HepG2 (cell line): Measurements from ENCODE around the gene PARM1. TPM values are rescaled to one million over a fixed set of nuclear protein-coding genes. Genes with fewer than 3 reads are reported as not detected.

ENCODE experiments used
- ATAC-seq: fragments of 200-7000 bp; cut with Tn5 transposase; 3 replicates; pipeline ENCODE4 v1.9.1; 2020; ENCODE audit warnings: mild to moderate bottlenecking, moderate library complexity
- BruUV-seq: library from RNA; stranded (reverse); fragments of 400-500 nt; replicated peaks from 2 replicates; lab custom pipeline; 2021; lab: Mats Ljungman, UMichigan
- CTCF ChIA-PET: fragments of 300-600 bp; formaldehyde crosslinking; extraction: SDS; loops from one replicate; lab custom pipeline; 2021; ENCODE audit warnings: low total read pairs, inconsistent platforms, low intra/inter-chr PET ratio; lab: Yijun Ruan, JAX
- POLR2A ChIA-PET: fragments of 350-600 bp; sonication (Branson Sonifier 250); formaldehyde crosslinking; loops from one replicate; lab custom pipeline; 2020; ENCODE audit warnings: antibody characterized with exemption, inconsistent platforms; lab: Yijun Ruan, JAX
- DNase-seq: peaks from one replicate; pipeline ENCODE4 v3.0.0-alpha.2; 2015; ENCODE audit warnings: low spot score
- FAIRE-seq: peaks from 3 replicates; lab custom pipeline; 2011; peaks lifted over from hg19 to GRCh38; lab: Jason Lieb, UNC
- H2AFZ ChIP-seq: one replicate; pipeline ENCODE4 v1.6.1; 2011; ENCODE audit warnings: low read length, inconsistent platforms
- H3K27ac ChIP-seq: fragments of 300-600 bp; 3 replicates; pipeline ENCODE4 v1.8.0; 2011; ENCODE audit warnings: mixed run types, mild to moderate bottlenecking, mixed read lengths, low read length, inconsistent platforms; ENCODE audit not compliant: insufficient read depth; ENCODE audit errors: extremely low read length
- H3K27me3 ChIP-seq, 2 experiments: fragments of 200-600 bp in 1 of 2; 2 replicates in 1 of 2; 3 replicates in 1 of 2; pipeline versions ENCODE4 v1.6.0 to v1.8.0; 2011; ENCODE audit warnings: low read length in 2 of 2, mild to moderate bottlenecking in 2 of 2, moderate library complexity in 2 of 2, inconsistent platforms in 1 of 2; ENCODE audit not compliant: insufficient read depth in 2 of 2, control insufficient read depth in 1 of 2
- H3K36me3 ChIP-seq, 2 experiments: fragments of 200-600 bp in 1 of 2; replicated peaks in 1 of 2; 2 replicates in 1 of 2; 3 replicates in 1 of 2; pipeline versions ENCODE4 v1.5.1 to v1.8.0; 2011; ENCODE audit warnings: low read length in 2 of 2, inconsistent platforms in 1 of 2; ENCODE audit not compliant: insufficient read depth in 2 of 2, control insufficient read depth in 1 of 2
- H3K4me1 ChIP-seq: 2 replicates; pipeline ENCODE4 v1.5.1; 2012; ENCODE audit warnings: low read length, inconsistent platforms; ENCODE audit not compliant: insufficient read depth
- H3K4me2 ChIP-seq: 2 replicates; pipeline ENCODE4 v1.6.0; 2011; ENCODE audit warnings: low read depth, low read length, inconsistent platforms
- H3K4me3 ChIP-seq, 3 experiments: fragments of 200-600 bp in 1 of 3; sonication (generic), shearing (Covaris generic) in 1 of 3; replicated peaks in 1 of 3; 2 replicates each; pipeline ENCODE4 v1.5.1; 2011 to 2016; ENCODE audit warnings: low read length in 3 of 3, inconsistent platforms in 2 of 3, low read depth in 2 of 3, mild to moderate bottlenecking in 2 of 3, control low read depth in 1 of 3, mixed read lengths in 1 of 3; ENCODE audit not compliant: insufficient read depth in 1 of 3
- H3K79me2 ChIP-seq: one replicate; pipeline ENCODE4 v1.6.1; 2011; ENCODE audit warnings: low read length, inconsistent platforms; ENCODE audit not compliant: insufficient read depth
- H3K9ac ChIP-seq: 2 replicates; pipeline ENCODE4 v1.6.0; 2011; ENCODE audit warnings: mild to moderate bottlenecking, low read depth, low read length, inconsistent platforms; ENCODE audit not compliant: insufficient read depth
- H3K9me3 ChIP-seq: 2 replicates; pipeline ENCODE4 v1.5.1; 2012; ENCODE audit warnings: mild to moderate bottlenecking, low read length
- H4K20me1 ChIP-seq: 2 replicates; pipeline ENCODE4 v1.6.0; 2011; ENCODE audit warnings: inconsistent platforms, mild to moderate bottlenecking, low read length, moderate library complexity; ENCODE audit not compliant: insufficient read depth
- HNRNPK ChIP-seq: fragments of 200-400 bp; formaldehyde crosslinking; IDR thresholded peaks from 2 replicates; pipeline ENCODE4 v1.6.1; 2018; ENCODE audit warnings: low read length, low read depth, moderate library complexity, mild to moderate bottlenecking; ENCODE audit not compliant: poor library complexity, severe bottlenecking
- KLF12 ChIP-seq: sonication (generic); formaldehyde crosslinking; IDR thresholded peaks from 2 replicates; pipeline ENCODE4 v1.4.0; 2020; ENCODE audit warnings: missing genetic modification reagents, borderline replicate concordance
- KLF16 ChIP-seq, 2 experiments: sonication (generic) in 1 of 2; formaldehyde crosslinking in 1 of 2; IDR thresholded peaks; 2 replicates each; pipeline versions ENCODE4 v1.6.1 to v1.8.0; 2016 to 2023; ENCODE audit warnings: missing genetic modification reagents in 2 of 2, missing compliant biosample characterization in 1 of 2
- MAZ ChIP-seq, 2 experiments: sonication (generic) in 1 of 2; formaldehyde crosslinking in 1 of 2; IDR thresholded peaks; 2 replicates each; pipeline versions ENCODE4 v1.5.0 to v1.6.1; 2012 to 2020; ENCODE audit warnings: low read depth in 2 of 2, mild to moderate bottlenecking in 2 of 2, borderline replicate concordance in 1 of 2, improper control_type of control experiment in 1 of 2, low read length in 1 of 2, missing genetic modification reagents in 1 of 2, moderate library complexity in 1 of 2
- ONECUT2 ChIP-seq: sonication (generic); formaldehyde crosslinking; IDR thresholded peaks from 2 replicates; pipeline ENCODE4 v1.4.0; 2020; ENCODE audit warnings: missing genetic modification reagents
- POLR2AphosphoS2 ChIP-seq: IDR thresholded peaks from 2 replicates; pipeline ENCODE4 v1.6.1; 2011; ENCODE audit warnings: low read depth, low read length, improper control_type of control experiment
- REPIN1 ChIP-seq: sonication (generic); formaldehyde crosslinking; IDR thresholded peaks from 2 replicates; pipeline ENCODE4 v1.8.0; 2022; ENCODE audit warnings: missing genetic modification reagents, low read depth, mild to moderate bottlenecking, borderline replicate concordance
- SP1 ChIP-seq, 2 experiments: fragments of 450-650 bp in 1 of 2; sonication (generic) in 1 of 2; formaldehyde crosslinking in 1 of 2; IDR thresholded peaks; 2 replicates each; pipeline versions ENCODE4 v1.4.0 to v1.6.1; 2016 to 2020; ENCODE audit warnings: missing genetic modification reagents in 1 of 2
- YEATS4 ChIP-seq: sonication (generic); formaldehyde crosslinking; IDR thresholded peaks from 2 replicates; pipeline ENCODE4 v1.4.0; 2020; ENCODE audit warnings: missing genetic modification reagents, borderline replicate concordance
- ZFP82 ChIP-seq: sonication (generic); formaldehyde crosslinking; IDR thresholded peaks from 2 replicates; pipeline ENCODE4 v1.5.1; 2020; ENCODE audit warnings: mild to moderate bottlenecking, missing genetic modification reagents, borderline replicate concordance
- ZMYM3 ChIP-seq: sonication (generic); formaldehyde crosslinking; IDR thresholded peaks from 2 replicates; pipeline ENCODE4 v1.5.1; 2020; ENCODE audit warnings: mild to moderate bottlenecking, missing genetic modification reagents
- ZNF263 ChIP-seq: sonication (generic); formaldehyde crosslinking; IDR thresholded peaks from 2 replicates; pipeline ENCODE4 v1.4.0; 2020; ENCODE audit warnings: missing genetic modification reagents
- ZNF264 ChIP-seq: sonication (generic); formaldehyde crosslinking; IDR thresholded peaks from 2 replicates; pipeline ENCODE4 v1.4.0; 2020; ENCODE audit warnings: missing genetic modification reagents
- ZNF484 ChIP-seq: sonication (generic); formaldehyde crosslinking; IDR thresholded peaks from 2 replicates; pipeline ENCODE4 v1.5.1; 2020; ENCODE audit warnings: mild to moderate bottlenecking, low read depth, missing genetic modification reagents, borderline replicate concordance
- ZNF615 ChIP-seq: sonication (generic); formaldehyde crosslinking; IDR thresholded peaks from 2 replicates; pipeline ENCODE4 v1.5.0; 2020; ENCODE audit warnings: mild to moderate bottlenecking, missing genetic modification reagents, borderline replicate concordance
- WGBS: methylation state at CpG from one replicate; pipeline ENCODE4 v1.1.6; 2017; ENCODE audit warnings: low lambda C conversion rate; 5-methylcytosine and 5-hydroxymethylcytosine counted together
- in situ Hi-C: cut with HindIII; loops from 2 replicates; pipeline ENCODE4 v1.10.0; 2017; ENCODE audit warnings: low pct_unique_long_range_greater_than_20kb; ENCODE audit not compliant: extremely low pct_ligation_motif_present
- intact Hi-C: fragments of 100-400 bp; cut with micrococcal nuclease; formaldehyde crosslinking; loops from one replicate; pipeline ENCODE4 v1.10.0; 2022; ENCODE audit not compliant: unreplicated experiment
- polyA plus RNA-seq, 8 experiments: library from polyadenylated mRNA; depleted of rRNA in 3 of 8; stranded (reverse) in 7 of 8; unstranded in 1 of 8; fragments of >200 nt; fragmentation: Illumina TruSeq in 4 of 8; extraction: Trizol in 4 of 8; gene quantifications; 2 replicates each; pipeline versions ENCODE4 v1.2.1 to v1.2.3, GENCODE V29; 2011 to 2016; ENCODE audit warnings: low read depth in 4 of 8, missing spikeins in 1 of 8, mixed read lengths in 1 of 8; ENCODE audit not compliant: insufficient read depth in 1 of 8
- total RNA-seq, 5 experiments: library from RNA; depleted of rRNA; stranded (reverse); fragments of >200 nt; fragmentation: Illumina TruSeq; extraction: Trizol; gene quantifications; 2 replicates each; pipeline ENCODE4 v1.2.3, GENCODE V29; 2016; ENCODE audit warnings: low read depth in 1 of 5
- TF ChIP-seq, protein P1 (sequence below): sonication (generic); formaldehyde crosslinking; IDR thresholded peaks from 2 replicates; pipeline ENCODE4 v1.5.0; 2020; ENCODE audit warnings: missing genetic modification reagents
- TF ChIP-seq, protein P2 (sequence below): sonication (generic); formaldehyde crosslinking; conservative IDR thresholded peaks from 2 replicates; pipeline ENCODE4 v1.4.0; 2020; ENCODE audit warnings: missing genetic modification reagents
- TF ChIP-seq, protein P3 (sequence below): sonication (generic); formaldehyde crosslinking; IDR thresholded peaks from 2 replicates; pipeline ENCODE4 v1.5.0; 2020; ENCODE audit warnings: missing genetic modification reagents, mild to moderate bottlenecking, borderline replicate concordance

Gene PARM1
- total and polyA plus RNA-seq, 2 of the 13 experiments (the other 11 are each of a cell fraction or from before 2014, with no cell fraction given) = not detected

DNA sequence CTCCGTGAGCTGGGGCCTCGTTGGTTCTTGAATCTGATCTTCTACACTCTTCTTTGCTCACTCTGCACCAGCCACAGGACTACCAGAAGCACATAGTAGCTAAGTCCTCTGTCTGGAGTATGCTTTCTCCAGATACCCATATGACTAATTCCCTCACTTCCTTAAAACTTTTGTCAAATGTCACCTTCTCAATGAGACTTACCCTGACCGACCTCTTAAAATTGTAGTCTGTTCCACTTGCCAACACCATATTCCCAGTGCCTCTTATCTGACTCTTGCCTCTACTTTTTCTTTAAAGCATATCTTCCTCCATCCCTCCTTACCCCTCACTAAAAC lies 10.0 kb downstream of the PARM1 start:
- 20% methylated on average over 3 of the region's 3 CpGs for WGBS
- H3K79me2 ChIP-seq = no peaks in the 10 kb centered on the region
- no peak for ATAC-seq

DNA sequence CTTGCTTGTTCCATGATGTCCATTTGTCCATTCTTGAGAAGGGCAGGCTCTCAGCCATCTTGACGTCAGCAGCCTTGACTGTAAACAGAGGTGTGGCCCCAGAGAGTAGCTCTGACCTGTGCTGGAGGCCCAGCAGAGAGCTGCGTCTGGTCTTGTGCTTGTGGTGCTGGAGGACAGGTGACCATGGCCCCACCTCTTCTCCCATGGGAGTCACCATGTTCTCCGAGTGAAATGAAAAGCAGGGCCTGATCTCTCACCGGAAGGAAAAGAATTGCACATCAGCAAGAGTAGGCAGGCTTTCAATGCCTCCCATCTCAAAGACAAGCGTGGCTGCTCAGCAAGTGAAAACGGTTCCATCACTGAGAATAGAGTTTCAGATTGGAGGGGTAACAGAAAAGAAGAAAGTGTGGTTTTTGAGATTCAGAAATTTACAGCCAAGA lies 11.5 kb downstream of the PARM1 start:
- intact Hi-C loops = no loop called here
- H3K9ac ChIP-seq = no peak overlapping the region
- no peak for TF ChIP-seq YEATS4 (CRISPR knock-in tag)
- TF ChIP-seq, protein P1, sequence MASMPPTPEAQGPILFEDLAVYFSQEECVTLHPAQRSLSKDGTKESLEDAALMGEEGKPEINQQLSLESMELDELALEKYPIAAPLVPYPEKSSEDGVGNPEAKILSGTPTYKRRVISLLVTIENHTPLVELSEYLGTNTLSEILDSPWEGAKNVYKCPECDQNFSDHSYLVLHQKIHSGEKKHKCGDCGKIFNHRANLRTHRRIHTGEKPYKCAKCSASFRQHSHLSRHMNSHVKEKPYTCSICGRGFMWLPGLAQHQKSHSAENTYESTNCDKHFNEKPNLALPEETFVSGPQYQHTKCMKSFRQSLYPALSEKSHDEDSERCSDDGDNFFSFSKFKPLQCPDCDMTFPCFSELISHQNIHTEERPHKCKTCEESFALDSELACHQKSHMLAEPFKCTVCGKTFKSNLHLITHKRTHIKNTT (CRISPR knock-in tag) = no peak
- TF ChIP-seq ZNF264 (CRISPR knock-in tag) = no peak
- TF ChIP-seq KLF16 (CRISPR knock-in tag; IDR thresholded peaks at IDR 0.05) = no peak
- TF ChIP-seq ZNF615 (CRISPR knock-in tag) = no peak
- TF ChIP-seq ZMYM3 (CRISPR knock-in tag) = no peak
- TF ChIP-seq, protein P2, sequence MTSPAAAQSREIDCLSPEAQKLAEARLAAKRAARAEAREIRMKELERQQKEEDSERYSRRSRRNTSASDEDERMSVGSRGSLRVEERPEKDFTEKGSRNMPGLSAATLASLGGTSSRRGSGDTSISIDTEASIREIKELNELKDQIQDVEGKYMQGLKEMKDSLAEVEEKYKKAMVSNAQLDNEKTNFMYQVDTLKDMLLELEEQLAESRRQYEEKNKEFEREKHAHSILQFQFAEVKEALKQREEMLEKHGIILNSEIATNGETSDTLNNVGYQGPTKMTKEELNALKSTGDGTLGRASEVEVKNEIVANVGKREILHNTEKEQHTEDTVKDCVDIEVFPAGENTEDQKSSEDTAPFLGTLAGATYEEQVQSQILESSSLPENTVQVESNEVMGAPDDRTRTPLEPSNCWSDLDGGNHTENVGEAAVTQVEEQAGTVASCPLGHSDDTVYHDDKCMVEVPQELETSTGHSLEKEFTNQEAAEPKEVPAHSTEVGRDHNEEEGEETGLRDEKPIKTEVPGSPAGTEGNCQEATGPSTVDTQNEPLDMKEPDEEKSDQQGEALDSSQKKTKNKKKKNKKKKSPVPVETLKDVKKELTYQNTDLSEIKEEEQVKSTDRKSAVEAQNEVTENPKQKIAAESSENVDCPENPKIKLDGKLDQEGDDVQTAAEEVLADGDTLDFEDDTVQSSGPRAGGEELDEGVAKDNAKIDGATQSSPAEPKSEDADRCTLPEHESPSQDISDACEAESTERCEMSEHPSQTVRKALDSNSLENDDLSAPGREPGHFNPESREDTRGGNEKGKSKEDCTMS (CRISPR knock-in tag) = no peak
- TF ChIP-seq ZFP82 (CRISPR knock-in tag) = no peak
- TF ChIP-seq REPIN1 (CRISPR knock-in tag) = no peak
- no peak for TF ChIP-seq ZNF263
- TF ChIP-seq SP1 (IDR thresholded peaks at IDR 0.05) = no peak
- no peak for TF ChIP-seq SP1 (CRISPR knock-in tag; IDR thresholded peaks at IDR 0.05)

More for the DNA sequence above, 10.0 kb downstream of the PARM1 start:
- in situ Hi-C loops (loop anchor here (25.0 kb wide), 1 partner anchor 544 kb away; no protein-coding TSS in a partner anchor), intact Hi-C loops (no loop called here)
- Histone ChIP-seq H3K4me2 (no peak overlapping the region), H3K4me3 (no peak overlapping the region), H4K20me1 (no peaks in the 10 kb centered on the region), H3K9ac (no peak overlapping the region), H3K36me3 (no peaks in the 10 kb centered on the region), H2AFZ (no peak overlapping the region), H3K4me1 (no peaks in the 10 kb centered on the region), H3K9me3 (no peaks in the 10 kb centered on the region), H3K27ac (no peak overlapping the region), H3K27me3 (no peaks in the 10 kb centered on the region)
- ChIA-PET POLR2A (no interaction called here), CTCF (no interaction called here)
- BruUV-seq = no TSS peak
- no peak for DNase-seq
- no peak for FAIRE-seq
- no peak for TF ChIP-seq HNRNPK
- TF ChIP-seq, protein P3, sequence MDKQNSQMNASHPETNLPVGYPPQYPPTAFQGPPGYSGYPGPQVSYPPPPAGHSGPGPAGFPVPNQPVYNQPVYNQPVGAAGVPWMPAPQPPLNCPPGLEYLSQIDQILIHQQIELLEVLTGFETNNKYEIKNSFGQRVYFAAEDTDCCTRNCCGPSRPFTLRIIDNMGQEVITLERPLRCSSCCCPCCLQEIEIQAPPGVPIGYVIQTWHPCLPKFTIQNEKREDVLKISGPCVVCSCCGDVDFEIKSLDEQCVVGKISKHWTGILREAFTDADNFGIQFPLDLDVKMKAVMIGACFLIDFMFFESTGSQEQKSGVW (CRISPR knock-in tag) = no peak
- no peak for TF ChIP-seq ZNF484 (CRISPR knock-in tag)
- no peak for TF ChIP-seq MAZ (IDR thresholded peaks at IDR 0.05; ENCODE audit: borderline replicate concordance, low read depth, low read length)
- TF ChIP-seq MAZ (CRISPR knock-in tag; IDR thresholded peaks at IDR 0.05; ENCODE audit: low read depth) = no peak
- no peak for TF ChIP-seq KLF12 (CRISPR knock-in tag)
- no peak for TF ChIP-seq ONECUT2 (CRISPR knock-in tag)
- TF ChIP-seq POLR2AphosphoS2 = no peak

More for the DNA sequence above, 11.5 kb downstream of the PARM1 start:
- Histone ChIP-seq H3K9me3 (no peaks in the 10 kb centered on the region), H3K36me3 (no peaks in the 10 kb centered on the region), H3K4me3 (no peak overlapping the region), H3K79me2 (no peaks in the 10 kb centered on the region), H3K4me1 (no peaks in the 10 kb centered on the region), H3K4me2 (no peak overlapping the region), H4K20me1 (no peaks in the 10 kb centered on the region), H3K27me3 (no peaks in the 10 kb centered on the region), H2AFZ (no peak overlapping the region), H3K27ac (no peak overlapping the region)
- no TSS peak for BruUV-seq
- DNase-seq (no peak), FAIRE-seq (no peak), ATAC-seq (no peak)
- ChIA-PET POLR2A (no interaction called here), CTCF (no interaction called here)
- in situ Hi-C loops = loop anchor here (25.0 kb wide), 1 partner anchor 543 kb away; no protein-coding TSS in a partner anchor
- WGBS = 11% methylated on average over 6 of the region's 6 CpGs
